C4-2B (cell line): ENCODE data around the gene ZBTB20.
"Not testable (repeated sequence)": the region's sequence is repeated elsewhere in the genome, so short reads cannot be mapped to it uniquely, and the experiment has no call there.

Experiments used
- H3K27ac ChIP-seq: fragments of 450-650 bp; 2 replicates; pipeline ENCODE4 v1.5.1; 2017
- CTCF ChIP-seq: fragments of 450-650 bp; conservative IDR thresholded peaks from 2 replicates; pipeline ENCODE4 v1.5.1; 2017; ENCODE audit warnings: mild to moderate bottlenecking
- ZFX ChIP-seq: fragments of 450-650 bp; IDR thresholded peaks from 2 replicates; pipeline ENCODE4 v1.6.1; 2017

Gene ZBTB20

GRCh38 chr3:114685161-114685560, 461.9 kb downstream of the ZBTB20 start:
- TF ChIP-seq ZFX (no peak), CTCF (no peak)
- no peak overlapping the region for H3K27ac ChIP-seq

- no peak overlapping the region for H3K27ac ChIP-seq
- TF ChIP-seq ZFX, result no peak
- no peak for TF ChIP-seq CTCF
Measured at GRCh38 chr3:114680299-114680698, 466.8 kb downstream of the ZBTB20 start.

- not testable (repeated sequence) for H3K27ac ChIP-seq
Measured at GRCh38 chr3:114679773-114680172, 467.3 kb downstream of the ZBTB20 start.

- H3K27ac ChIP-seq, result no peak overlapping the region
- TF ChIP-seq ZFX, result no peak
- no peak for TF ChIP-seq CTCF
Measured at GRCh38 chr3:114675104-114675503, 472.0 kb downstream of the ZBTB20 start.

GRCh38 chr3:114674036-114674435, 473.1 kb downstream of the ZBTB20 start:
- H3K27ac ChIP-seq, result no peak overlapping the region

GRCh38 chr3:114673481-114673880, 473.6 kb downstream of the ZBTB20 start:
- H3K27ac ChIP-seq, result no peak overlapping the region
- TF ChIP-seq CTCF (no peak), ZFX (no peak)

More at GRCh38 chr3:114674036-114674435, 473.1 kb downstream of the ZBTB20 start:
- TF ChIP-seq ZFX (no peak), CTCF (no peak)

- TF ChIP-seq ZFX, result no peak
- TF ChIP-seq CTCF, result no peak
- no peak overlapping the region for H3K27ac ChIP-seq
Measured at GRCh38 chr3:114672692-114673447, 474.2 kb downstream of the ZBTB20 start.
